ENCODE results near the gene OPRL1.

OPRL1 gene

DNA sequence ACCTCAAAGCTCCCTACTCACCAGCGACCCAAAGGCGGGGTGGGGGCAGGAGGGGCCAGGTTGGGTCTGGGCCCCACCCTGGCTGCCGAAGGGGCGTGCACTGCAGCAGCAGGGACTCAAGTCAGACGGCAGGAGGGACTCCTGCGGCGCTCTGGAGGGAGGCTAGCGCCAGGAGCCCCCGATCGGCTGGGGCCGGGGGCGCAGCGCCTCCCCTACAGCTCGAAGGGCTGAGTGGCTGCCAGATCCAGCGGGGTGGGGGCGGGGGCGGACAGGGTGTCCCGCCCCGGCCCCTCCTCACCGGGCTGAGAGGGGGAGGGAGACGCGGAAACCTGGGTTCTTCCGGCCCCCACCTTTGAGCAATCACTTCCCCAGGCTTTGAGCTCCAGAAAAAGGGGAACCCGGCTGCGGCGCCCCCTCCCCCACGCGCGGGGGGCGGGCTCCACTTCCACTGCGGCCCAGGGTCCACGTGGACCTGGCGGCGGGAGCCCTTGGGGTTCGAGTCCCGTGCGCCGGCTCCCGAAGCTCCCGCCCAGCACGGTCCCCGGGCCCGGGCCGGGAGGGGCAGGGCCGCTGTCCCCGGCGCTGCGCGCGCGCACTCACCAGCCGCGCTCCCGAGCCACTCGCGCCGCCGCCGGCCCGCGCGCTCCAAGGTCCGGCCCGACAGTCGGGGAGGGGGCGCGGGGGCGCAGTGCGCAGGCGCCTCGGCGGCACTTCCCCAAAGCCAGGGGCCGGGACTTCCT is 439 bp upstream of the OPRL1 start, which contains the start of gene RGS19 (continued):
- TF ChIP-seq ZNF549 (tag by site-specific recombination; IDR thresholded peaks at IDR 0.05) (no peak), ZNF514 (tag by site-specific recombination; IDR thresholded peaks at IDR 0.05) (no peak), ZNF112 (tag by site-specific recombination; IDR thresholded peaks at IDR 0.05) (no peak), ZNF223 (tag by site-specific recombination; IDR thresholded peaks at IDR 0.05) (no peak), MEIS1 (CRISPR knock-in tag; IDR thresholded peaks at IDR 0.05; ENCODE audit: borderline replicate concordance) (no peak), HOXD13 (CRISPR knock-in tag; IDR thresholded peaks at IDR 0.05; ENCODE audit: borderline replicate concordance) (no peak), ZNF791 (tag by site-specific recombination; IDR thresholded peaks at IDR 0.05) (no peak), ZNF221 (tag by site-specific recombination; IDR thresholded peaks at IDR 0.05; ENCODE audit: borderline replicate concordance) (no peak), ZNF610 (tag by site-specific recombination; IDR thresholded peaks at IDR 0.05; ENCODE audit: borderline replicate concordance) (no peak), ZNF670 (tag by site-specific recombination; IDR thresholded peaks at IDR 0.05; ENCODE audit: low read depth) (no peak), SP2 (tag by site-specific recombination; IDR thresholded peaks at IDR 0.05) (peak; percentile 83), ZNF416 (tag by site-specific recombination; IDR thresholded peaks at IDR 0.05) (no peak), BCL11A (tag by site-specific recombination; IDR thresholded peaks at IDR 0.05; ENCODE audit: low read depth) (no peak), MZF1 (tag by site-specific recombination; IDR thresholded peaks at IDR 0.05; ENCODE audit: borderline replicate concordance) (no peak), ZNF473 (tag by site-specific recombination; IDR thresholded peaks at IDR 0.05) (no peak), ZNF23 (tag by site-specific recombination; IDR thresholded peaks at IDR 0.05; ENCODE audit: borderline replicate concordance) (no peak), IKZF3 (tag by site-specific recombination; IDR thresholded peaks at IDR 0.05) (no peak), ZNF600 (tag by site-specific recombination; IDR thresholded peaks at IDR 0.05) (no peak), ZBTB20 (tag by site-specific recombination; IDR thresholded peaks at IDR 0.05) (peak; percentile 26; the same call in 1 of the 2 replicates), ZNF324 (tag by site-specific recombination; IDR thresholded peaks at IDR 0.05) (no peak), SP7 (tag by site-specific recombination; IDR thresholded peaks at IDR 0.05) (0 out of 2 replicates have a peak, but pooled peaks have one; percentile 39)
- TF ChIP-seq, protein P1, sequence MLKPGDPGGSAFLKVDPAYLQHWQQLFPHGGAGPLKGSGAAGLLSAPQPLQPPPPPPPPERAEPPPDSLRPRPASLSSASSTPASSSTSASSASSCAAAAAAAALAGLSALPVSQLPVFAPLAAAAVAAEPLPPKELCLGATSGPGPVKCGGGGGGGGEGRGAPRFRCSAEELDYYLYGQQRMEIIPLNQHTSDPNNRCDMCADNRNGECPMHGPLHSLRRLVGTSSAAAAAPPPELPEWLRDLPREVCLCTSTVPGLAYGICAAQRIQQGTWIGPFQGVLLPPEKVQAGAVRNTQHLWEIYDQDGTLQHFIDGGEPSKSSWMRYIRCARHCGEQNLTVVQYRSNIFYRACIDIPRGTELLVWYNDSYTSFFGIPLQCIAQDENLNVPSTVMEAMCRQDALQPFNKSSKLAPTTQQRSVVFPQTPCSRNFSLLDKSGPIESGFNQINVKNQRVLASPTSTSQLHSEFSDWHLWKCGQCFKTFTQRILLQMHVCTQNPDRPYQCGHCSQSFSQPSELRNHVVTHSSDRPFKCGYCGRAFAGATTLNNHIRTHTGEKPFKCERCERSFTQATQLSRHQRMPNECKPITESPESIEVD (tag by site-specific recombination; IDR thresholded peaks at IDR 0.05): no peak
- TF ChIP-seq, protein P2, sequence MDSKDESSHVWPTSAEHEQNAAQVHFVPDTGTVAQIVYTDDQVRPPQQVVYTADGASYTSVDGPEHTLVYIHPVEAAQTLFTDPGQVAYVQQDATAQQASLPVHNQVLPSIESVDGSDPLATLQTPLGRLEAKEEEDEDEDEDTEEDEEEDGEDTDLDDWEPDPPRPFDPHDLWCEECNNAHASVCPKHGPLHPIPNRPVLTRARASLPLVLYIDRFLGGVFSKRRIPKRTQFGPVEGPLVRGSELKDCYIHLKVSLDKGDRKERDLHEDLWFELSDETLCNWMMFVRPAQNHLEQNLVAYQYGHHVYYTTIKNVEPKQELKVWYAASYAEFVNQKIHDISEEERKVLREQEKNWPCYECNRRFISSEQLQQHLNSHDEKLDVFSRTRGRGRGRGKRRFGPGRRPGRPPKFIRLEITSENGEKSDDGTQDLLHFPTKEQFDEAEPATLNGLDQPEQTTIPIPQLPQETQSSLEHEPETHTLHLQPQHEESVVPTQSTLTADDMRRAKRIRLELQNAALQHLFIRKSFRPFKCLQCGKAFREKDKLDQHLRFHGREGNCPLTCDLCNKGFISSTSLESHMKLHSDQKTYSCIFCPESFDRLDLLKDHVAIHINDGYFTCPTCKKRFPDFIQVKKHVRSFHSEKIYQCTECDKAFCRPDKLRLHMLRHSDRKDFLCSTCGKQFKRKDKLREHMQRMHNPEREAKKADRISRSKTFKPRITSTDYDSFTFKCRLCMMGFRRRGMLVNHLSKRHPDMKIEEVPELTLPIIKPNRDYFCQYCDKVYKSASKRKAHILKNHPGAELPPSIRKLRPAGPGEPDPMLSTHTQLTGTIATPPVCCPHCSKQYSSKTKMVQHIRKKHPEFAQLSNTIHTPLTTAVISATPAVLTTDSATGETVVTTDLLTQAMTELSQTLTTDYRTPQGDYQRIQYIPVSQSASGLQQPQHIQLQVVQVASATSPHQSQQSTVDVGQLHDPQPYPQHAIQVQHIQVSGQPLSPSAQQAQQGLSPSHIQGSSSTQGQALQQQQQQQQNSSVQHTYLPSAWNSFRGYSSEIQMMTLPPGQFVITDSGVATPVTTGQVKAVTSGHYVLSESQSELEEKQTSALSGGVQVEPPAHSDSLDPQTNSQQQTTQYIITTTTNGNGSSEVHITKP (tag by site-specific recombination; IDR thresholded peaks at IDR 0.05): no peak
- TF ChIP-seq, protein P3, sequence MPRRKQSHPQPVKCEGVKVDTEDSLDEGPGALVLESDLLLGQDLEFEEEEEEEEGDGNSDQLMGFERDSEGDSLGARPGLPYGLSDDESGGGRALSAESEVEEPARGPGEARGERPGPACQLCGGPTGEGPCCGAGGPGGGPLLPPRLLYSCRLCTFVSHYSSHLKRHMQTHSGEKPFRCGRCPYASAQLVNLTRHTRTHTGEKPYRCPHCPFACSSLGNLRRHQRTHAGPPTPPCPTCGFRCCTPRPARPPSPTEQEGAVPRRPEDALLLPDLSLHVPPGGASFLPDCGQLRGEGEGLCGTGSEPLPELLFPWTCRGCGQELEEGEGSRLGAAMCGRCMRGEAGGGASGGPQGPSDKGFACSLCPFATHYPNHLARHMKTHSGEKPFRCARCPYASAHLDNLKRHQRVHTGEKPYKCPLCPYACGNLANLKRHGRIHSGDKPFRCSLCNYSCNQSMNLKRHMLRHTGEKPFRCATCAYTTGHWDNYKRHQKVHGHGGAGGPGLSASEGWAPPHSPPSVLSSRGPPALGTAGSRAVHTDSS (tag by site-specific recombination; IDR thresholded peaks at IDR 0.05): no peak
- TF ChIP-seq, protein P4, sequence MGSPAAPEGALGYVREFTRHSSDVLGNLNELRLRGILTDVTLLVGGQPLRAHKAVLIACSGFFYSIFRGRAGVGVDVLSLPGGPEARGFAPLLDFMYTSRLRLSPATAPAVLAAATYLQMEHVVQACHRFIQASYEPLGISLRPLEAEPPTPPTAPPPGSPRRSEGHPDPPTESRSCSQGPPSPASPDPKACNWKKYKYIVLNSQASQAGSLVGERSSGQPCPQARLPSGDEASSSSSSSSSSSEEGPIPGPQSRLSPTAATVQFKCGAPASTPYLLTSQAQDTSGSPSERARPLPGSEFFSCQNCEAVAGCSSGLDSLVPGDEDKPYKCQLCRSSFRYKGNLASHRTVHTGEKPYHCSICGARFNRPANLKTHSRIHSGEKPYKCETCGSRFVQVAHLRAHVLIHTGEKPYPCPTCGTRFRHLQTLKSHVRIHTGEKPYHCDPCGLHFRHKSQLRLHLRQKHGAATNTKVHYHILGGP (tag by site-specific recombination; IDR thresholded peaks at IDR 0.05): no peak
- TF ChIP-seq, protein P5, sequence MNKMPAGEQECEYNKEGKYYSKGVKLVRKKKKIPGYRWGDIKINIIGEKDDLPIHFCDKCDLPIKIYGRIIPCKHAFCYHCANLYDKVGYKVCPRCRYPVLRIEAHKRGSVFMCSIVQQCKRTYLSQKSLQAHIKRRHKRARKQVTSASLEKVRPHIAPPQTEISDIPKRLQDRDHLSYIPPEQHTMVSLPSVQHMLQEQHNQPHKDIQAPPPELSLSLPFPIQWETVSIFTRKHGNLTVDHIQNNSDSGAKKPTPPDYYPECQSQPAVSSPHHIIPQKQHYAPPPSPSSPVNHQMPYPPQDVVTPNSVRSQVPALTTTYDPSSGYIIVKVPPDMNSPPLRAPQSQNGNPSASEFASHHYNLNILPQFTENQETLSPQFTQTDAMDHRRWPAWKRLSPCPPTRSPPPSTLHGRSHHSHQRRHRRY (tag by site-specific recombination; IDR thresholded peaks at IDR 0.05): no peak
- TF ChIP-seq, protein P6, sequence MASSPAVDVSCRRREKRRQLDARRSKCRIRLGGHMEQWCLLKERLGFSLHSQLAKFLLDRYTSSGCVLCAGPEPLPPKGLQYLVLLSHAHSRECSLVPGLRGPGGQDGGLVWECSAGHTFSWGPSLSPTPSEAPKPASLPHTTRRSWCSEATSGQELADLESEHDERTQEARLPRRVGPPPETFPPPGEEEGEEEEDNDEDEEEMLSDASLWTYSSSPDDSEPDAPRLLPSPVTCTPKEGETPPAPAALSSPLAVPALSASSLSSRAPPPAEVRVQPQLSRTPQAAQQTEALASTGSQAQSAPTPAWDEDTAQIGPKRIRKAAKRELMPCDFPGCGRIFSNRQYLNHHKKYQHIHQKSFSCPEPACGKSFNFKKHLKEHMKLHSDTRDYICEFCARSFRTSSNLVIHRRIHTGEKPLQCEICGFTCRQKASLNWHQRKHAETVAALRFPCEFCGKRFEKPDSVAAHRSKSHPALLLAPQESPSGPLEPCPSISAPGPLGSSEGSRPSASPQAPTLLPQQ (tag by site-specific recombination; IDR thresholded peaks at IDR 0.05): peak; percentile 95

All from HEK293 (cell line).